Coronary artery (tissue), 2 donors: ENCODE results near the gene EXOC3L4.

Experiments used
- DNase-seq: peaks from one replicate; pipeline ENCODE4 v3.0.0-alpha.2; 2017; ENCODE audit warnings: low spot score
- H3K27ac ChIP-seq, 2 donors: fragments of 200-600 bp; sonication (generic); one replicate each; pipeline ENCODE4 v1.5.1; 2016 to 2019
- H3K4me3 ChIP-seq: fragments of 200-600 bp; sonication (generic); 2 replicates; pipeline ENCODE4 v1.5.1; 2016; ENCODE audit warnings: mild to moderate bottlenecking, moderate library complexity
- TF ChIP-seq, protein P1 (sequence below): fragments of 200-600 bp; sonication (generic); IDR thresholded peaks from one replicate; pipeline ENCODE4 v1.5.1; 2019; ENCODE audit warnings: antibody characterized with exemption

The EXOC3L4 gene

DNA sequence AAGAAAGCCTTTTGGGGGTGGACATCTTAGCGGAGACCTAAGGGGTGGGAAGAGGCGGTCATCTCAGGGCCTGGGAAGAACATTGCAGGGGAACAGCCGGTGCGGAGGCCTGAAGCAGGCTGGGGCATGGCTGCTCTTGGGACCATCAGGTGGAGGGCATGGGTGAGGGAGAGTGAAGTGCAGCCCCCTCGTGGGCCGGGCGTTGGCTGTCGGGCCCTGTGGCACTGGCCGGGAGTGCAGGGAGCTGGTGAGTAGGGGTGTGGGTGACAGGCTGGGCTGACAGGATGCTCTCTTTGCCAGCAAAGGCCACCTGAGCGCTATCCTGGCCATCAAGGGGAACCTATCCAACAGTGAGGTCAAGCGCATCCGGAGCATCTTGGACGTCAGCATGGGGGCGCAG, 40.4 kb downstream of the EXOC3L4 start:
- no peak overlapping the region for H3K27ac ChIP-seq
- no peak overlapping the region for H3K4me3 ChIP-seq
- DNase-seq = no peak
- TF ChIP-seq, protein P1, sequence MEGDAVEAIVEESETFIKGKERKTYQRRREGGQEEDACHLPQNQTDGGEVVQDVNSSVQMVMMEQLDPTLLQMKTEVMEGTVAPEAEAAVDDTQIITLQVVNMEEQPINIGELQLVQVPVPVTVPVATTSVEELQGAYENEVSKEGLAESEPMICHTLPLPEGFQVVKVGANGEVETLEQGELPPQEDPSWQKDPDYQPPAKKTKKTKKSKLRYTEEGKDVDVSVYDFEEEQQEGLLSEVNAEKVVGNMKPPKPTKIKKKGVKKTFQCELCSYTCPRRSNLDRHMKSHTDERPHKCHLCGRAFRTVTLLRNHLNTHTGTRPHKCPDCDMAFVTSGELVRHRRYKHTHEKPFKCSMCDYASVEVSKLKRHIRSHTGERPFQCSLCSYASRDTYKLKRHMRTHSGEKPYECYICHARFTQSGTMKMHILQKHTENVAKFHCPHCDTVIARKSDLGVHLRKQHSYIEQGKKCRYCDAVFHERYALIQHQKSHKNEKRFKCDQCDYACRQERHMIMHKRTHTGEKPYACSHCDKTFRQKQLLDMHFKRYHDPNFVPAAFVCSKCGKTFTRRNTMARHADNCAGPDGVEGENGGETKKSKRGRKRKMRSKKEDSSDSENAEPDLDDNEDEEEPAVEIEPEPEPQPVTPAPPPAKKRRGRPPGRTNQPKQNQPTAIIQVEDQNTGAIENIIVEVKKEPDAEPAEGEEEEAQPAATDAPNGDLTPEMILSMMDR = no peak

DNA sequence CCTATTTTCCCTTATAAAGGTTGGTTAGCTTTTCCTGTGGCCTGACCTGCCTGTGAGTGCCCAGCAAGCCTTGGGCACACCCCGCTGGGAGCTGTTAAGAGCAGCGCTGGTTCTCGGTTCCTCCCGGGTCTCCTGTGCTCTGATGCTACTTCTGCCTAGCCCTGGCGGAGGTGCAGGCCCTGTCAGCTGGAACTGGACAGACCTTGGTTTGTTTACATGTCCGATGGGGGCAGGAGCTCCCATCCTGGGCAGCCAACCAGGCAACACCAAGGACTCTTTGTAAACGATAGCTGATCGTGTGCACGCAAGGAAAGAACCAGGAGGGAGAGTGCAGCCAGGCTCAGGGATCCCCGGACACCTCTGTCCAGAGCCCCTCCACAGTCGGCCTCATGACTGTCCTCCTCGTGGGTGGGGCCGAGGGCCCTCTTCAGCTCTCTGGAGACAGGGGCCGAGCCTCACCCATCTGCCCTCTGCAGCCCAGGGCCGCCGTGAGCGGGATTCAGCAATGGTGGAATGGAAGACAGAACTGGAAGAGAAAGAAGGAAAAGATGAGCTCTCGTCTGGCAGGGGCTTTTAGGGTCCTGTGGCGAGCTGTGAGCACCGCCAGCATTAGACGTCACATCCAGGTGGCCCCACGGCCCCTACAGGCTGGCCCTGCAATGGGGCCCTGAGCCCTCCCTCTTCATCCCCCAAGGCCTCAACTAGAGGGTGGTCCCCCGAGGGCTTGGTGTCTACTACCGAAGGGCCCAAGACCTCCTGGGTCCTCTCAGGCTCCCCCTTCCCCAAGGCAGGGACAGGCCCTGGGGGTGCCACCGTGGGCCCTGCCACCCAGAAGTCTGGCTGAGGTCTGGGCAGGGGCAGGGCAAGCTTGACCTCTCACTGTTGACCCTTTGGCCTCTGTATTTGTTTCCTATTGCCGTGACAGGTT, 41.1 kb downstream of the EXOC3L4 start:
- H3K27ac ChIP-seq = no peak overlapping the region
- no peak for DNase-seq
- TF ChIP-seq, protein P1 = no peak
- H3K4me3 ChIP-seq = no peak overlapping the region

DNA sequence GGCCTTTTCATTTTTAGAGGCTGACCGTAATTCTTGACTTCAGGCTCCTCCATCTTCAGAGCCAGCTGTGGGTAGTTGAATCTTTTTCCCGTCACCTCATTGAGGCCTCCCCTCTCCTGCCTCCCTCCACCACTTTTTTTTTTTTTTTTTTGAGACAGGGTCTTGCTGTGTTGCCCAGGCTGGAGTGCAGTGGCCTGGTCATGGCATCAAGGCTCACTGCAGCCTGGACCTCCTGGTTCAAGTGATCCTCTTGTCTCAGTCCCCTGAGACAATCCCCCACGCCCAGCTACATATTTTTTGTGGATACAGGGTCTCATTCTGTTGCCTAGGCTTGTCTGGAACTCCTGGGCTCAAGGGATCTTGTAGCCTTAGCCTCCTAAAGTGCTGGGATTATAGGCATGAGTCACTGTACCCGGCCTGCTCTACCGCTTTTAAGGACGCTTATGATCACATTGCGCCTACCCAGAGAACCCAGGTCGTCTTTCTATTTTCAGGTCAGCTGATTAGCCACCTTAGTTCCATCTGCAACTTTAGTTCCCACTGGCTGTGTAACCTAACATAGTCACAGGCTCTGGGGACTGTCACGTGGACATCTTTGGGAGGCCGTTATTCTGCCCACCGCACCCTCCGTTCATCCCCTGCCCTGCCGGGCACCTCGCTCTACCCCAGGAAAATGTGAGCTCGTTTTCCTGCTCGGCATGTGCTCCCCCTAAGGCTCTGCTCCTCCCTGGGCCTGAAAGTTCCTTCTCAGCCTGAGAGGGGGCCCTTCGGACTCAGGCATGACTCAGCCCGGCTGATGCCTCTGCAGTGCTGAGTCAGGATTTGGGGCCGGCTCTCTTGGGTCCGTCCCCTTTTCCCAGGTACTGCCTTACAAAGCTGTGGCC, 42.1 kb downstream of the EXOC3L4 start:
- H3K4me3 ChIP-seq = no peak overlapping the region
- no peak overlapping the region for H3K27ac ChIP-seq
- DNase-seq = no peak

DNA sequence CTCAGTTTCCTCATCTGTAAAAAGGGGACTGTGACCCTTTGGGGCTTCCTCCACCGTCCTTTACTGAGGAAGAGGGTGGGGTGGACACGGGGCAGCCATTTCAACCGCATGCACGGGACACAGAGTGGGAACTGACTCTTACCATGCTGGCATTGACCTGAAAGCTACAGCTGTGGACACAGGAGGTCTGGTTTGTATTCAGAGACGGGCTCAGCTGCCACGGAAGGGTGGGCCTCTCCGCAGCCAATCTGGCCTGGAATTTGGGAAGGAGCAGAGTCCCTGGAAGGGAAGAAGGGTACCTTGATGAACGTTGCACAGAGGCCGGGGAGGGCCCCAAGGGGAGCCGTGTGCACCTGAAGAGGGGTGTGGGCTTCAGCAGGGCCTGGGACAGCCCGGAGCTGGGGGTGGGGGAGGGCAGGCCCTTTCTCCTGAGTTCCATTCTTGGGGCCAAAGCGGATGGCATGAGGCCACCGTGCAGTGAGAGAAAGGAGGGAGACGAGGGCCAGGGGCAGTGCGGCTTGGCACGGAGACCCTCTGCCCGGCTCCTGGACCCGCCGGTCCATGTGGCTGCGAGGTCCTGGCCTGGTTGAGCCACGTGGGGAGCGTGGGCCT, 43.3 kb downstream of the EXOC3L4 start:
- no peak for DNase-seq
- no peak overlapping the region for H3K4me3 ChIP-seq
- no peak overlapping the region for H3K27ac ChIP-seq
- TF ChIP-seq, protein P1 = no peak

More for the DNA sequence above, 42.1 kb downstream of the EXOC3L4 start:
- TF ChIP-seq, protein P1 = no peak

DNA sequence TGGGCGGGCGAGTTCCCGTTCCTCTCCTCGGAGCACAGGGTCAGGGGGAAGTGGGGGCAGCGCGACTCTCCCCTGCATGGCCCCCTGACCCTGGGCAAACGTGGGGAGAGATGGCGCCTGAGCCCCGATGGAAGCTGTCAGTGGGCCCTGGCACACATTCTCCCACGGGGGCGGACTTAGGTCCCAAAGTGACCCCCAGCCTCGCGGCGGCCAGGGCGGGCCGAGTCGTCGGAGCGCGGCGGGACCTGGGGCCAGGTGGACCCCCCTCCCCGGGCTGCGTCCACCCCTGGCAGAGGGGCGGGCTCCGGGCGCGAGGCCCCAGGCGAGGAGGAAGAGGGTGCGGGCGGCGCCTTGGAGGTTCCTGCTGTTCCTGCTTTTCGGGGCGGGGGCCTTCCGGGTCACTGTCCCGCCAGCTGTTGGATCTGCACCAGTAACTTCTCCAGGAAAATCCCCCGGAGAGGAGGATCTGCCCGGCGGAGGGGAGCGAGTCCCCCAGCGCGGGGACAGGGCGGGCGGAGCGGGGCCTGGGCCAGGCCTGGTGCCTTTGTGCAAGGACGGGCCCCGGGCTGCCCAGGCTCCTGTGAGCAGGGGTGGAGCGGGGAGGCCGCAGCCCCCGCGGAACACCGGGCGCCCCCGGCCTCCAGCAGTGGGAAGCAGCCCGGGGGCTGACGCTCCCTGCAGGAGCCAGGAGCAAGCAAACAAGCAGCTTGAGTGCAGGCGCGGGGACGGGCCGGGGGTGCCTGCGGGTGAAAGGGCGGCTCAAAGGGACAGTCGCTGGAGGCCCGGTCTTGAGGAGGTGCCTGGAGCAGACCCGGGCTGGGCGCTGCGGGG, 44.0 kb downstream of the EXOC3L4 start:
- Histone ChIP-seq H3K4me3 (peak overlapping the region; percentile 49), H3K27ac (peak overlapping the region in 1 of 2 donors; percentile 20)
- no peak for DNase-seq
- TF ChIP-seq, protein P1 = no peak
